ENCODE data around the gene ANK3. TPM values are rescaled to one million over a fixed set of nuclear protein-coding genes. Genes with fewer than 3 reads are reported as not detected.

The ANK3 gene
- total RNA-seq, 1 experiment from 2014 or later, result 32.0 TPM

DNA sequence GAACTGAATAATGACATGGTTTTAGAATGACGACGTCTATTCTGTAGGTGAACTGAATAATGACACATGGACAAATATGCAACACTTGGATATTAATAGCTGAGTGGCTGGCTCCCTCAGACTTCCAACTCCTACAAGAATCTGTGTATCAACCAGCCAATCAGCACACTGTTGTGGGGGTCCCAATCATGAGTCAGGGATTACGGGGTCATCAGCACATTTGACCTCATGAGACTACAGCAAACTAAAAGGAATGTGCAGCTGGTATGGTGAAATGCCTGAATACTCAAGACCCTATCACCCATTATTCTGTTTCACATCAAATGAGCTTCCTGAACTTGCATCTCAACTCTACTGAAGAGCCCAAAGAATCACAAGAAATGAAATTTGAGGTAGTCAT lies 192.5 kb downstream of the ANK3 start:
- Histone ChIP-seq H3K4me3 (no peak overlapping the region), H3K36me3 (ENCODE audit: low read depth) (no peaks in the 10 kb centered on the region), H3F3A (ENCODE audit: insufficient read depth, low read depth) (no peaks in the 10 kb centered on the region), H3K9me3 (ENCODE audit: insufficient read depth, low read depth) (no peaks in the 10 kb centered on the region; the same call in 1 of the 2 replicates), H3K27ac (no peak overlapping the region), H3K27me3 (ENCODE audit: insufficient read depth, low read depth) (no peaks in the 10 kb centered on the region), H3K4me2 (no peak overlapping the region), H4K20me1 (ENCODE audit: insufficient read depth) (no peaks in the 10 kb centered on the region), H3K79me2 (ENCODE audit: low read depth) (no peaks in the 10 kb centered on the region), H3K4me1 (replicated peaks; ENCODE audit: insufficient read depth) (no peaks in the 10 kb centered on the region), H3K9me2 (ENCODE audit: insufficient read depth) (no peaks in the 10 kb centered on the region), H2AFZ (no peak overlapping the region)
- CTCF ChIA-PET, result no interaction called here
- no peak for DNase-seq
- BruUV-seq (replicated peaks), result no TSS peak
- intact Hi-C loops (cut with micrococcal nuclease; ENCODE audit: unreplicated experiment), result no loop called here
- TF ChIP-seq EZH2 (IDR thresholded peaks at IDR 0.05; ENCODE audit: low read depth), result no peak
- TF ChIP-seq, protein P1, sequence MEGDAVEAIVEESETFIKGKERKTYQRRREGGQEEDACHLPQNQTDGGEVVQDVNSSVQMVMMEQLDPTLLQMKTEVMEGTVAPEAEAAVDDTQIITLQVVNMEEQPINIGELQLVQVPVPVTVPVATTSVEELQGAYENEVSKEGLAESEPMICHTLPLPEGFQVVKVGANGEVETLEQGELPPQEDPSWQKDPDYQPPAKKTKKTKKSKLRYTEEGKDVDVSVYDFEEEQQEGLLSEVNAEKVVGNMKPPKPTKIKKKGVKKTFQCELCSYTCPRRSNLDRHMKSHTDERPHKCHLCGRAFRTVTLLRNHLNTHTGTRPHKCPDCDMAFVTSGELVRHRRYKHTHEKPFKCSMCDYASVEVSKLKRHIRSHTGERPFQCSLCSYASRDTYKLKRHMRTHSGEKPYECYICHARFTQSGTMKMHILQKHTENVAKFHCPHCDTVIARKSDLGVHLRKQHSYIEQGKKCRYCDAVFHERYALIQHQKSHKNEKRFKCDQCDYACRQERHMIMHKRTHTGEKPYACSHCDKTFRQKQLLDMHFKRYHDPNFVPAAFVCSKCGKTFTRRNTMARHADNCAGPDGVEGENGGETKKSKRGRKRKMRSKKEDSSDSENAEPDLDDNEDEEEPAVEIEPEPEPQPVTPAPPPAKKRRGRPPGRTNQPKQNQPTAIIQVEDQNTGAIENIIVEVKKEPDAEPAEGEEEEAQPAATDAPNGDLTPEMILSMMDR (conservative IDR thresholded peaks at IDR 0.05), result no peak
- POLR2A ChIA-PET (ENCODE audit: unreplicated experiment), result no interaction called here

DNA sequence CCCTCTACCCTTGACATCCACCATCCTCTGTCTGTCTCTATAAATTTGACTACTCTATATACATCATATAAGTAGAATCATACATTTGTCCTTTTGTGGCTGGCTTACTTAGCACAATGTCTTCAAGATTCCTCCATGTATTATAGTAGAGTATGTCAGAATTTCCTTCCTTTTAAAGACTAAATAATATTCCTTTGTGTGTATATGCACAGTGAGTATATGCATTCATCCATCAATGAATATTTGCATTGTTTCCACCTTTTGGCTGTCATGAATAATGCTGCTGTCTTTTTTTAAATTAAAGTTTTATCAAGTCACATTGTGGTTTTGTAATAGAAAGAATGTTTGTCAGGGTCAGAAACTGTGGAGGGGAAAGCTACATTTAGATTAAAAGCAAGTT lies 195.3 kb downstream of the ANK3 start:
- H3K36me3 ChIP-seq (ENCODE audit: low read depth), result no peaks in the 10 kb centered on the region
- H3K4me3 ChIP-seq, result no peak overlapping the region
- H3K9me2 ChIP-seq (ENCODE audit: insufficient read depth), result no peaks in the 10 kb centered on the region
- H3K79me2 ChIP-seq (ENCODE audit: low read depth), result no peaks in the 10 kb centered on the region
- no peak overlapping the region for H3K4me2 ChIP-seq
- H3F3A ChIP-seq (ENCODE audit: insufficient read depth, low read depth), result no peaks in the 10 kb centered on the region
- H3K9me3 ChIP-seq (ENCODE audit: insufficient read depth, low read depth), result peaks cover 4% of the 10 kb centered on the region; the same call in 1 of the 2 replicates
- no peak overlapping the region for H2AFZ ChIP-seq
- POLR2A ChIA-PET (ENCODE audit: unreplicated experiment), result no interaction called here
- TF ChIP-seq, protein P1 (conservative IDR thresholded peaks at IDR 0.05), result no peak
- TF ChIP-seq EZH2 (IDR thresholded peaks at IDR 0.05; ENCODE audit: low read depth), result no peak
- BruUV-seq (replicated peaks), result no TSS peak
- no peak overlapping the region for H3K27ac ChIP-seq
- H4K20me1 ChIP-seq (ENCODE audit: insufficient read depth), result no peaks in the 10 kb centered on the region
- no peaks in the 10 kb centered on the region for H3K4me1 ChIP-seq (replicated peaks; ENCODE audit: insufficient read depth)
- CTCF ChIA-PET, result no interaction called here
- intact Hi-C loops (cut with micrococcal nuclease; ENCODE audit: unreplicated experiment), result no loop called here
- no peaks in the 10 kb centered on the region for H3K27me3 ChIP-seq (ENCODE audit: insufficient read depth, low read depth)
- no peak for DNase-seq

DNA sequence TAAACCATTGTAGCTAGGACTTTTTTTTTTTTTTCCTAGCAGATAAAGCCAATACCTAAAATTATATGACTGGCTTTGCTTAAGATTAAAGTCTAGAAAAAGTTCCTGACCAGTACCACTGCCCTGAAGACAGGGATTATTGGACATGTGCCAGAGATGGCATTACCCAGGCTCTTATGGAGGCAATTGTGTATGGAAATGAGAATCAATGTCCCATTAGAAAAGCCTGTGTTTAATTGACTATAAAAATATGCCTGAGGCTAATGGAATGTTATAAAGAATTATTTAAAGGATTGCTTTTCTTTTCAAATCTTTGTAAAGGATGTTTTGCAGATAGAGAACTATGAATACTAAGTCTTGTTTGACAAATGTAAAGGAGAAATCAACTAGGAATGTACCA lies 196.7 kb downstream of the ANK3 start:
- Histone ChIP-seq H4K20me1 (ENCODE audit: insufficient read depth) (no peaks in the 10 kb centered on the region), H2AFZ (no peak overlapping the region), H3K4me3 (no peak overlapping the region), H3K27ac (no peak overlapping the region), H3K4me2 (no peak overlapping the region), H3K36me3 (ENCODE audit: low read depth) (no peaks in the 10 kb centered on the region), H3K9me2 (ENCODE audit: insufficient read depth) (no peaks in the 10 kb centered on the region), H3K27me3 (ENCODE audit: insufficient read depth, low read depth) (no peaks in the 10 kb centered on the region), H3K79me2 (ENCODE audit: low read depth) (no peaks in the 10 kb centered on the region), H3K4me1 (replicated peaks; ENCODE audit: insufficient read depth) (no peaks in the 10 kb centered on the region), H3K9me3 (ENCODE audit: insufficient read depth, low read depth) (peaks cover 4% of the 10 kb centered on the region; the same call in 1 of the 2 replicates), H3F3A (ENCODE audit: insufficient read depth, low read depth) (no peaks in the 10 kb centered on the region)
- CTCF ChIA-PET, result no interaction called here
- POLR2A ChIA-PET (ENCODE audit: unreplicated experiment), result no interaction called here
- TF ChIP-seq EZH2 (IDR thresholded peaks at IDR 0.05; ENCODE audit: low read depth), result no peak
- TF ChIP-seq, protein P1 (conservative IDR thresholded peaks at IDR 0.05), result no peak
- BruUV-seq (replicated peaks), result no TSS peak
- no peak for DNase-seq
- intact Hi-C loops (cut with micrococcal nuclease; ENCODE audit: unreplicated experiment), result no loop called here
